ENCODE results near the gene FARS2.

FARS2 gene

DNA sequence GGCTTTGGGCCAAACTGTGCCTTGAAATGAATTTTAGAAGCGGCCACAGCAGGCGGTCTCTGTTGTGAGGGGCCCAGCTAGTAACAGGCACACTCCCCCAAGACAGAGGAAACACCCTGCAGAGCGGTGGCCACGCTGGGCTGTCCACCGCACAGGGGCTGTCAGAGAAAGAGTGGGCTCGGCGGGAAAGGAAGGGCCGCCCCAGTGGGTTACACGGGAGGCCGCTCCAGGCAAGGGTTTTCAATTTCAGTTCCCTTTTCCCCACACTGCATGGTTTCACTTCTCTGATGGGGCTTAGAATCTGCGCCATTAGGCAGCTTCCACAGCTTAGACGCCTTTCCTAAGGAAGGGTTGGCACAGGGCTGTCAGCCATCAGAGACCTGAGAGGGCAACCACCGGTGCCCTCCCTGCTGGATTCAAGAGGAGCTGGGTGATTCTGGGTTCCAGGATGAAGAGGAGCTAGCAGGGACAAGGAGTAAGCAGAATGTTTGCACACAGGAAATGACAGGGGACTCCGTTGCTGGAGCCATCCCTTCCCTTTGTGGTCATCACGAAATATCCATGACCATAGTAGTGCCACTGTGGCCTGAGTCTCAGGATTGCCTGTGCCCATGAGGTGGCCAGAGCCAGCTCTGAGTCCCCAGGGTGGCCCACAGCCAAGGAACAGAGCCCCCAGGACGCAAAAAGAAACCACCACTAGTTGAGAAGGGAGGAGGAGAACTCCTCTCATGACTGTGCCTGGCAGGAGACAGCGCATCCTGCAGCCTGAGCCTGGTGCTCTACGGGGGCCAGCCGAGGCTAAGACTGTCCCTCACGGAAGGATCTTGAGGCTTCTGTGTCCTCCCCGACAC, 462.8 kb downstream of the FARS2 start:
- TF ChIP-seq, protein P1, sequence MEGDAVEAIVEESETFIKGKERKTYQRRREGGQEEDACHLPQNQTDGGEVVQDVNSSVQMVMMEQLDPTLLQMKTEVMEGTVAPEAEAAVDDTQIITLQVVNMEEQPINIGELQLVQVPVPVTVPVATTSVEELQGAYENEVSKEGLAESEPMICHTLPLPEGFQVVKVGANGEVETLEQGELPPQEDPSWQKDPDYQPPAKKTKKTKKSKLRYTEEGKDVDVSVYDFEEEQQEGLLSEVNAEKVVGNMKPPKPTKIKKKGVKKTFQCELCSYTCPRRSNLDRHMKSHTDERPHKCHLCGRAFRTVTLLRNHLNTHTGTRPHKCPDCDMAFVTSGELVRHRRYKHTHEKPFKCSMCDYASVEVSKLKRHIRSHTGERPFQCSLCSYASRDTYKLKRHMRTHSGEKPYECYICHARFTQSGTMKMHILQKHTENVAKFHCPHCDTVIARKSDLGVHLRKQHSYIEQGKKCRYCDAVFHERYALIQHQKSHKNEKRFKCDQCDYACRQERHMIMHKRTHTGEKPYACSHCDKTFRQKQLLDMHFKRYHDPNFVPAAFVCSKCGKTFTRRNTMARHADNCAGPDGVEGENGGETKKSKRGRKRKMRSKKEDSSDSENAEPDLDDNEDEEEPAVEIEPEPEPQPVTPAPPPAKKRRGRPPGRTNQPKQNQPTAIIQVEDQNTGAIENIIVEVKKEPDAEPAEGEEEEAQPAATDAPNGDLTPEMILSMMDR (conservative IDR thresholded peaks at IDR 0.05; ENCODE audit: low read depth, low read length): no peak
- peak overlapping the region; percentile 50 for H3K4me3 ChIP-seq (ENCODE audit: low read depth, low read length)
- peak; percentile 42 for DNase-seq (ENCODE audit: low read depth)

DNA sequence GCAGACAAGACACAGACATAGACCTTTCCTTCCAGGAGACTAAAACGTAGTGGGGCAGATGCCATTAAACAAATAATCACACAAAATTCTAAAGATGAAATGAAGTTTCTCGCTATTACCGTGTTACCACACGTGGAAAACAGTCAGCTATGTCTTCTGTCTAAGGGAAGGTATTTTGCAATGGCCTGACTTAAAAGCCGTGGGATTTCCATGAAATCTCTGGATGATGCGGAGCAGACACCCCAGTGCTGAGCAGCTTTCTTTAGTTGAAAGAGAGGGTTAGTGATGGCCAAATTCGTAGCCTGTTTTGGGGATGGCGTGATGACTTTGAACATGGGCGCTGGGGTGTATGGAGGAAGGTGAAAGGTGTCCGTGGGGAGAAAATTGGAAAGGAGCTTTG, 463.6 kb downstream of the FARS2 start:
- H3K4me3 ChIP-seq (ENCODE audit: low read depth, low read length): no peak overlapping the region
- TF ChIP-seq, protein P1 (conservative IDR thresholded peaks at IDR 0.05; ENCODE audit: low read depth, low read length): no peak
- no peak for DNase-seq (ENCODE audit: low read depth)

DNA sequence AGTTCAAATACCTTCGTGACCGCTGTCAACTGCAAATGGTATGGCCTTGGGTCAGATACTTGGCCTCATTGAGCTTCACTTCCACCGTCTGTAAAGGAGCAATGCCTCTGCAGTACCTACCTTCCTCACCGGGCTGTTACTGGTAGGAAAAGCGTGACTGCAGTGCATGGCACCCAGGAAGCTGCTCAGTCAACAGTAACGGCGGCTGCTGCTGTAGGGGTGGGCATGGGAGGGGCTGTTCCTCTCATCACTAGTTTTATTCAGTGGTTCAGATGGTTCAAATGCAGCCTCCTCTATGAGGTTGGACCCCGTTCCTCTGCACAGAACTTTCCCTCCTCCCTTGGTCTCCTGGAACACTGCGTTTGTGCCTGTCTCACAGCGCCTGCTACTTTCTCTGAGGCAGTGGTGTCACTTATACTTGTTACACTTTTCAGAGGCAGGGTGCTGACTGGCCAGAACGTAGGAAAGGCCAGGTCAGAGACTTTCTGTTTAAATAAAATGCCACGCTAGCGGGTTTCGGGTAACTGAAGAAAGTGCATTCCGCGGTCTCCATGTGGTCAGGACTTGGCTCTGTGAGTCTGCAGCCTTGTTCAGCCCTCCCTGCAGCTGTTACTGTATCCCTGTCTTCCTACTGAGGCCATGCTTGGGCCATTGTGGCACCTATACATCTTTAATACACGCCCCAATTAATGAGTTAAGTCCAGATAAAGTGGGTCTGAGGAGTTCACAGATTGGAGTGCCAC, 465.8 kb downstream of the FARS2 start:
- no peak overlapping the region for H3K4me3 ChIP-seq (ENCODE audit: low read depth, low read length)
- DNase-seq (ENCODE audit: low read depth): peak; percentile 10
- TF ChIP-seq, protein P1 (conservative IDR thresholded peaks at IDR 0.05; ENCODE audit: low read depth, low read length): no peak

DNA sequence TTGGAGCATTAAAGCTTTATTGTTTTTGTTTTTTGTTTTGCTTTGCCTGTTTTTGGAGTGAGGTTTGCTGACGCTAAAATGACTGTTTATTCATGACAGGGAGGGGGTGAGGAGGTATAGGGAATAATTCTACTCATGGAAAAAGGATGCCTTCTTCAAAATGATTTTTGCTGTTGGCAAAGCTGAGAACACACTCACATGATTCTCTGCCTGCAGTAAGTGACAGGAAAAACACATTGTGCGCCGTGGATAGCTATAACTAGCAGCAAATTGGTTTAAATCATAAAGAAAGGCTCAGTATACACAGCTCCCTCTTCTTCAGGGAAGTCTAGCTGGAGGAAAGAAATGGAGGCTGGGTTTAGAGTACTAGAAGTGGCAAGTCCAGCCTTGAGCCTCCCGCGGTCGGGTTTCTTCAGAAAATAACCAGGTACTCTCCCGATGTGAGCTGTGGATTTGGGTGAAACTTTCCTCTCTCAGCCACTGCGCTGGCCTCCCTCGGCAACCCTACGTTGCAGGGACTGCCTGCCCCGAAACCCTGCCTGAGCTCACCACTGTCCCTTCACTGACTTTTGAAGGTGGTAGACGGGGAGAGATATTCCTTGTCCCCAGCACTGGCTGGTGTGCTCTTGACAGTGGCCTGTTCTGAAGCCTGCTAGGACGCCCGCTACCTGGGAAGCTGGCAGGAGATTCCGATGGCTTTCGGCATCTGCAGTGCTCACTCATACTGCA, 467.2 kb downstream of the FARS2 start:
- TF ChIP-seq, protein P1 (conservative IDR thresholded peaks at IDR 0.05; ENCODE audit: low read depth, low read length): no peak
- no peak for DNase-seq (ENCODE audit: low read depth)
- no peak overlapping the region for H3K4me3 ChIP-seq (ENCODE audit: low read depth, low read length)

DNA sequence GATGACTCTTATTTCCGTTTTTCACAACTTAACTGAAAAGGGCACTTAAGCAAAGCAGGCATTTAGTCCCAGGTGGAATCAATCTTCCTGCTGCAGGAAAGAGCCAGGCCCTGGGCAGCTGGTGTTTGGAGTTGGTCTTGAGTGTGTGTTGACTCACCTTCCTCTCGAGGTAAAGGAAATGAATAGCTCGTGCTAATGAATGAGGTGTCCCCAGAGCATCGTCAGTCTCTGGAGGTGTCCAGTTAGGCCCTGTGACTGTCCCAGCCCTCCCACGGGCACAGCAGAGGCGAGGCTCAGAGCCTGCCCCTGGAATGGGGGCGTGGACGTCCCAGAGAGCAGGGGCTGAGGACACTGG, 467.7 kb downstream of the FARS2 start:
- TF ChIP-seq, protein P1 (conservative IDR thresholded peaks at IDR 0.05; ENCODE audit: low read depth, low read length): no peak
- peak; percentile 10 for DNase-seq (ENCODE audit: low read depth)
- H3K4me3 ChIP-seq (ENCODE audit: low read depth, low read length): no peak overlapping the region

DNA sequence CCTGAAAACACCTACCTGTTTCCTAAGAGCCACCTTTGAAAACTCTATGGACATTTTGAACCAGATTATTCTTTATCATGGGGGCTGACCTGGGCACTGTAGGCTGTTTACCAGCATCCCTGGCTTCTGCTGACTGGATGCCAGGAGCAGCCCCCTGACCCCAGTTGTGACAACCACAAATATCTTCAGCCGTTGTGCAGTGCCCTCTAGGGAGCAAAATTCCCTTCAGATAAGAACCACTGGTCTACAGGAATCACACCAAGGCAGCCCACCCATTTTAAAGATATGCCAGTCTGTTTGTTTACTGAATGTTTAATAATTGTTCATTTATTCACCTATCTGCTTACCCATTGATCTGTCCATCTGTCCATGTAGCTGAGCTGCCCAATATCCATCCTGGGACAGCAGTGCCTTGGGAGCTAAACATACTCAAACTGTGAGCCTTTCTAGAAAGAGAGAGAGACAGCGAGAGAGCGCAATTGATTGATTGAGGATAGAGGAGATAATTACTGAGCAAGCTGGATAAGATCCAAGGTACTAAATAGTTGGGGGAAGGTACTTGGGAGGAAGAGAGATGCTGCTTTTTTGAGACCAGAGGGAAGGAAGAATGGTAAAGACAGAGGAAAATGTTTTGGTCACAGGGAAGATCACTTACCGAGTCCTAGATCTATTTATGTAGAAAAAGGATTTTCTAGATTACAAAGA, 468.7 kb downstream of the FARS2 start:
- H3K4me3 ChIP-seq (ENCODE audit: low read depth, low read length): no peak overlapping the region
- TF ChIP-seq, protein P1 (conservative IDR thresholded peaks at IDR 0.05; ENCODE audit: low read depth, low read length): no peak
- no peak for DNase-seq (ENCODE audit: low read depth)
